H1 (cell line): ENCODE data around the gene MEF2D. TPM values are rescaled to one million over a fixed set of nuclear protein-coding genes. Genes with fewer than 3 reads are reported as not detected.

Experiments used
- GTF2F1 ChIP-seq: IDR thresholded peaks from 2 replicates; pipeline ENCODE4 v1.6.1; 2012; ENCODE audit warnings: low read depth, low read length, improper control_type of control experiment, borderline replicate concordance
- PHF8 ChIP-seq: fragments of 200-600 bp; sonication (generic); conservative IDR thresholded peaks from 2 replicates; pipeline ENCODE4 v1.7.1; 2012; ENCODE audit warnings: low read depth, mild to moderate bottlenecking, inconsistent platforms, low read length, moderate library complexity
- SAP30 ChIP-seq: fragments of 300-600 bp; sonication (generic); IDR thresholded peaks from 2 replicates; pipeline ENCODE4 v1.7.1; 2012; ENCODE audit warnings: low read length, moderate library complexity, mild to moderate bottlenecking, inconsistent platforms; ENCODE audit not compliant: insufficient read depth, insufficient replicate concordance
- SIRT6 ChIP-seq: IDR thresholded peaks from one replicate; pipeline ENCODE4 v1.7.1; 2012; ENCODE audit warnings: low read length, inconsistent platforms
- polyA plus RNA-seq, 7 experiments: library from polyadenylated mRNA; depleted of rRNA in 3 of 7; stranded (reverse) in 5 of 7; unstranded in 2 of 7; fragments of >200 nt in 5 of 7; fragments of 200-250 nt in 2 of 7; gene quantifications; 1 replicate in 5 of 7; 2 replicates in 1 of 7; 4 replicates in 1 of 7; pipeline versions ENCODE4 v1.2.1 to v1.2.3, GENCODE V29; 2011 to 2013; ENCODE audit warnings: missing spikeins in 2 of 7, mixed read lengths in 2 of 7
- total RNA-seq: library from RNA; stranded (reverse); fragmentation: NEBNext Ultra II Directional; extraction: Animal tissue kit (Norgen Biotek cat#: 25700); gene quantifications from 2 replicates; pipeline ENCODE4 v1.2.1, GENCODE V29; 2021

MEF2D gene
- total and polyA plus RNA-seq, 2 of the 8 experiments (the other 6 are each of a cell fraction or from before 2014, with no cell fraction given): 17.3 to 20.3 TPM

- TF ChIP-seq PHF8 (no peak), SAP30 (no peak), GTF2F1 (no peak), SIRT6 (no peak)
Observed at GRCh38 chr1:156533568-156534220, 33.1 kb upstream of the MEF2D start (continued).
